H1 (cell line): ENCODE results near the gene CDH1. TPM values are rescaled to one million over a fixed set of nuclear protein-coding genes. Genes with fewer than 3 reads are reported as not detected.

Source experiments
- CTCF ChIA-PET: fragments of 300-600 bp; sonication (Branson Sonifier 250); formaldehyde crosslinking; loops from one replicate; lab custom pipeline; 2021; ENCODE audit not compliant: partially characterized antibody; lab: Charles Lee
- POLR2A ChIA-PET: fragments of 300-600 bp; sonication (Branson Sonifier 250); formaldehyde crosslinking; loops from one replicate; lab custom pipeline; 2021; ENCODE audit warnings: inconsistent platforms; ENCODE audit not compliant: partially characterized antibody; lab: Charles Lee
- DNase-seq, 2 experiments: peaks; one replicate each; pipeline versions ENCODE4 v3.0.0 to v3.0.0-alpha.2; 2010 to 2022; ENCODE audit warnings: low spot score in 2 of 2, low read depth in 1 of 2, mixed read lengths in 1 of 2
- FAIRE-seq: peaks from 2 replicates; lab custom pipeline; 2011; peaks lifted over from hg19 to GRCh38; lab: Jason Lieb, UNC
- H2AFZ ChIP-seq: 2 replicates; pipeline ENCODE4 v1.8.1; 2012; ENCODE audit warnings: low read length, inconsistent platforms
- H2AK5ac ChIP-seq: 2 replicates; pipeline ENCODE4 v1.6.1; 2013; ENCODE audit warnings: low read depth, low read length
- H2BK120ac ChIP-seq: replicated peaks from 2 replicates; pipeline ENCODE3; 2013; ENCODE audit warnings: low read depth, low read length, inconsistent platforms
- H2BK12ac ChIP-seq: 2 replicates; pipeline ENCODE4 v1.6.1; 2013; ENCODE audit warnings: low read depth, low read length
- H2BK15ac ChIP-seq: 2 replicates; pipeline ENCODE4 v1.6.1; 2013; ENCODE audit warnings: low read length
- H2BK20ac ChIP-seq: 2 replicates; pipeline ENCODE4 v1.6.1; 2013; ENCODE audit warnings: low read length
- H2BK5ac ChIP-seq: 2 replicates; pipeline ENCODE4 v1.6.1; 2013; ENCODE audit warnings: low read depth, low read length
- H3K14ac ChIP-seq: 2 replicates; pipeline ENCODE4 v1.6.1; 2013; ENCODE audit warnings: inconsistent platforms; ENCODE audit not compliant: insufficient read length
- H3K18ac ChIP-seq: 2 replicates; pipeline ENCODE4 v1.6.1; 2013; ENCODE audit warnings: low read length; ENCODE audit errors: extremely low read depth
- H3K23ac ChIP-seq: 2 replicates; pipeline ENCODE4 v1.6.1; 2013; ENCODE audit warnings: inconsistent platforms; ENCODE audit not compliant: insufficient read length
- H3K23me2 ChIP-seq: 2 replicates; pipeline ENCODE4 v1.6.1; 2013; ENCODE audit warnings: low read depth, low read length
- H3K27ac ChIP-seq: 2 replicates; pipeline ENCODE4 v1.6.1; 2011; ENCODE audit warnings: low read depth, low read length, inconsistent platforms
- H3K27me3 ChIP-seq, 4 experiments: replicated peaks in 1 of 4; 1 replicate in 1 of 4; 2 replicates in 3 of 4; pipeline versions ENCODE4 v1.6.1 to v1.8.1; 2011 to 2013; ENCODE audit warnings: low read length in 3 of 4, mild to moderate bottlenecking in 3 of 4, inconsistent platforms in 2 of 4, mixed read lengths in 2 of 4, moderate library complexity in 1 of 4; ENCODE audit not compliant: control insufficient read depth in 3 of 4, insufficient read depth in 3 of 4; ENCODE audit errors: extremely low read depth in 1 of 4
- H3K36me3 ChIP-seq, 4 experiments: 2 replicates each; pipeline versions ENCODE4 v1.6.1 to v1.8.1; 2011 to 2013; ENCODE audit warnings: mild to moderate bottlenecking in 4 of 4, low read length in 3 of 4, moderate library complexity in 2 of 4, control low read depth in 1 of 4, inconsistent platforms in 1 of 4; ENCODE audit not compliant: insufficient read depth in 4 of 4, control insufficient read depth in 2 of 4
- H3K4ac ChIP-seq: replicated peaks from 2 replicates; pipeline ENCODE3; 2013; ENCODE audit warnings: low read length, low read depth, mixed read lengths, inconsistent platforms; ENCODE audit not compliant: insufficient read length
- H3K4me1 ChIP-seq, 4 experiments: replicated peaks in 1 of 4; 1 replicate in 1 of 4; 2 replicates in 3 of 4; pipeline versions ENCODE4 v1.6.1 to v1.8.1; 2011 to 2013; ENCODE audit warnings: low read length in 3 of 4, inconsistent platforms in 2 of 4, mixed read lengths in 1 of 4; ENCODE audit not compliant: insufficient read depth in 4 of 4, control insufficient read depth in 3 of 4
- H3K4me2 ChIP-seq, 2 experiments: 2 replicates each; pipeline versions ENCODE4 v1.6.1 to v1.8.1; 2011 to 2013; ENCODE audit warnings: low read depth in 2 of 2, low read length in 2 of 2, control low read depth in 1 of 2, inconsistent platforms in 1 of 2, mild to moderate bottlenecking in 1 of 2; ENCODE audit not compliant: insufficient read depth in 1 of 2
- H3K4me3 ChIP-seq, 4 experiments: fragments of 200-600, 300-600 bp in 1 of 4; sonication (generic), shearing (Covaris generic), sonication (Bioruptor Twin) in 1 of 4; 2 replicates each; pipeline versions ENCODE4 v1.5.1 to v1.8.1; 2011 to 2016; ENCODE audit warnings: low read length in 4 of 4, low read depth in 3 of 4, control low read depth in 2 of 4, inconsistent platforms in 2 of 4, mild to moderate bottlenecking in 2 of 4, mixed read lengths in 1 of 4, moderate library complexity in 1 of 4; ENCODE audit not compliant: insufficient read depth in 2 of 4; ENCODE audit errors: extremely low read depth in 1 of 4
- H3K56ac ChIP-seq: replicated peaks from 2 replicates; pipeline ENCODE3; 2013; ENCODE audit warnings: low read depth, mild to moderate bottlenecking, mixed read lengths, low read length, inconsistent platforms; ENCODE audit not compliant: insufficient read length
- H3K79me1 ChIP-seq: 2 replicates; pipeline ENCODE4 v1.6.1; 2013; ENCODE audit warnings: low read depth, low read length, control low read depth
- H3K79me2 ChIP-seq, 2 experiments: 2 replicates each; pipeline versions ENCODE4 v1.6.1 to v1.8.1; 2012 to 2013; ENCODE audit warnings: low read length in 2 of 2, mild to moderate bottlenecking in 2 of 2, inconsistent platforms in 1 of 2; ENCODE audit not compliant: insufficient read depth in 2 of 2, control insufficient read depth in 1 of 2
- H3K9ac ChIP-seq, 4 experiments: replicated peaks in 1 of 4; 1 replicate in 1 of 4; 2 replicates in 3 of 4; pipeline versions ENCODE4 v1.6.1 to v1.8.1; 2011 to 2013; ENCODE audit warnings: low read depth in 3 of 4, low read length in 3 of 4, control low read depth in 2 of 4, mild to moderate bottlenecking in 2 of 4, moderate library complexity in 2 of 4, inconsistent platforms in 1 of 4; ENCODE audit errors: extremely low read depth in 1 of 4
- H3K9me3 ChIP-seq, 2 experiments: 2 replicates each; pipeline versions ENCODE4 v1.6.1 to v1.8.1; 2012 to 2013; ENCODE audit warnings: mild to moderate bottlenecking in 2 of 2, moderate library complexity in 2 of 2, control low read depth in 1 of 2, inconsistent platforms in 1 of 2, low read depth in 1 of 2, low read length in 1 of 2, mixed read lengths in 1 of 2; ENCODE audit not compliant: insufficient read depth in 2 of 2
- H4K20me1 ChIP-seq, 2 experiments: replicated peaks in 1 of 2; 2 replicates each; pipeline versions ENCODE3 to v1.8.1; 2011 to 2013; ENCODE audit warnings: inconsistent platforms in 2 of 2, low read length in 2 of 2, mild to moderate bottlenecking in 1 of 2; ENCODE audit not compliant: insufficient read depth in 2 of 2, control insufficient read depth in 1 of 2
- H4K5ac ChIP-seq: 2 replicates; pipeline ENCODE4 v1.6.1; 2013; ENCODE audit warnings: low read length, low read depth, mixed read lengths, inconsistent platforms; ENCODE audit not compliant: insufficient read length
- H4K8ac ChIP-seq: 2 replicates; pipeline ENCODE4 v1.8.0; 2013; ENCODE audit warnings: mild to moderate bottlenecking, moderate library complexity, low read length, inconsistent platforms; ENCODE audit not compliant: insufficient read depth; ENCODE audit errors: extremely low read depth
- H4K91ac ChIP-seq: replicated peaks from 2 replicates; pipeline ENCODE3; 2013; ENCODE audit warnings: low read length, mixed read lengths, inconsistent platforms; ENCODE audit not compliant: insufficient read length
- CHD2 ChIP-seq: IDR thresholded peaks from 2 replicates; pipeline ENCODE4 v1.6.1; 2012; ENCODE audit warnings: low read length, improper control_type of control experiment
- CTBP2 ChIP-seq: IDR thresholded peaks from 2 replicates; pipeline ENCODE4 v1.7.0; 2011; ENCODE audit warnings: borderline replicate concordance, mild to moderate bottlenecking, moderate library complexity, mixed read lengths, low read length; ENCODE audit not compliant: insufficient read depth, insufficient read length
- KDM4A ChIP-seq: IDR thresholded peaks from one replicate; pipeline ENCODE4 v1.7.1; 2012; ENCODE audit warnings: low read depth, mild to moderate bottlenecking, moderate library complexity, low read length, inconsistent platforms; ENCODE audit not compliant: severe bottlenecking
- PHF8 ChIP-seq: fragments of 200-600 bp; sonication (generic); conservative IDR thresholded peaks from 2 replicates; pipeline ENCODE4 v1.7.1; 2012; ENCODE audit warnings: low read depth, mild to moderate bottlenecking, inconsistent platforms, low read length, moderate library complexity
- SUZ12 ChIP-seq: fragments of 200-600 bp; sonication (generic); IDR thresholded peaks from 2 replicates; pipeline ENCODE4 v1.6.1; 2012; ENCODE audit warnings: mild to moderate bottlenecking, inconsistent platforms, low read length, moderate library complexity, mixed read lengths
- ZNF274 ChIP-seq: IDR thresholded peaks from 2 replicates; pipeline ENCODE4 v1.7.0; 2012; ENCODE audit warnings: low read length, borderline replicate concordance; ENCODE audit errors: extremely low read depth
- WGBS, 2 experiments: shearing (Covaris generic) in 1 of 2; methylation state at CpG; one replicate each; pipeline versions ENCODE4 v1.1.6 to v1.1.7; 2013 to 2015; ENCODE audit warnings: low lambda C conversion rate in 2 of 2, mixed read lengths in 2 of 2, inconsistent platforms in 1 of 2, low coverage in 1 of 2, missing lambda C conversion rate in 1 of 2; ENCODE audit not compliant: insufficient replicate concordance in 2 of 2, insufficient coverage in 1 of 2, insufficient read length in 1 of 2; ENCODE audit errors: extremely low coverage in 1 of 2, missing lambda C conversion rate in 1 of 2; 5-methylcytosine and 5-hydroxymethylcytosine counted together
- polyA plus RNA-seq, 7 experiments: library from polyadenylated mRNA; depleted of rRNA in 3 of 7; stranded (reverse) in 5 of 7; unstranded in 2 of 7; fragments of >200 nt in 5 of 7; fragments of 200-250 nt in 2 of 7; gene quantifications; 1 replicate in 5 of 7; 2 replicates in 1 of 7; 4 replicates in 1 of 7; pipeline versions ENCODE4 v1.2.1 to v1.2.3, GENCODE V29; 2011 to 2013; ENCODE audit warnings: missing spikeins in 2 of 7, mixed read lengths in 2 of 7
- total RNA-seq: library from RNA; stranded (reverse); fragmentation: NEBNext Ultra II Directional; extraction: Animal tissue kit (Norgen Biotek cat#: 25700); gene quantifications from 2 replicates; pipeline ENCODE4 v1.2.1, GENCODE V29; 2021

Gene CDH1
- total and polyA plus RNA-seq, 2 of the 8 experiments (the other 6 are each of a cell fraction or from before 2014, with no cell fraction given): 133 to 265 TPM

GRCh38 chr16:68751160-68751559 is 14.1 kb downstream of the CDH1 start:
- Histone ChIP-seq H2BK12ac (no peak overlapping the region), H3K56ac (no peak overlapping the region), H4K5ac (no peak overlapping the region), H4K8ac (no peak overlapping the region), H3K36me3 (peaks cover 0 to 21% (median 0%) of the 10 kb centered on the region in 4 experiments; a peak in 4 of 8 replicates), H3K79me1 (peaks cover 6% of the 10 kb centered on the region), H4K20me1 (peaks cover 3 to 4% of the 10 kb centered on the region in 2 experiments), H3K9me3 (no peaks in the 10 kb centered on the region), H2BK15ac (no peak overlapping the region), H4K91ac (no peak overlapping the region), H3K27ac (no peak overlapping the region), H3K4me3 (no peak overlapping the region), H2BK5ac (no peak overlapping the region), H3K23me2 (no peaks in the 10 kb centered on the region; the same call in 1 of the 2 replicates), H2BK120ac (no peak overlapping the region), H3K4me2 (no peak overlapping the region), H2BK20ac (no peak overlapping the region), H3K23ac (no peak overlapping the region), H2AFZ (no peak overlapping the region), H3K79me2 (peaks cover 4 to 86% of the 10 kb centered on the region in 2 experiments; a peak in 3 of 4 replicates), H3K27me3 (no peaks in the 10 kb centered on the region), H3K14ac (no peak overlapping the region), H2AK5ac (no peak overlapping the region), H3K4me1 (peaks cover 0 to 8% (median 6%) of the 10 kb centered on the region in 4 experiments; a peak in 4 of 7 replicates), H3K18ac (no peak overlapping the region), H3K4ac (no peak overlapping the region), H3K9ac (no peak overlapping the region)
- DNase-seq (no peak), FAIRE-seq (no peak)
- ChIA-PET POLR2A (interaction anchor here (0.9 to 3.7 kb wide), 5 partner anchors 8 to 93 kb away, joined by 3 to 21 read pairs (median 4); no protein-coding TSS in a partner anchor), CTCF (interaction anchor here (0.7 to 2.2 kb wide), 2 partner anchors 50 to 297 kb away, joined by 4 to 13 read pairs; no protein-coding TSS in a partner anchor)
- TF ChIP-seq PHF8 (no peak), KDM4A (no peak), ZNF274 (no peak), CTBP2 (no peak), SUZ12 (no peak), CHD2 (no peak)
- WGBS, 2 experiments: 96% methylated on average over 4 of the region's 4 CpGs; no CpG with 5 or more reads in 1 of the 2 experiments
